PFSK-1 (cell line): Measurements from ENCODE around the gene GABARAP.

ENCODE experiments used
- FOXP2 ChIP-seq: optimal IDR thresholded peaks from 2 replicates; pipeline ENCODE3; 2011; ENCODE audit warnings: borderline replicate concordance, control low read depth, inconsistent platforms; ENCODE audit not compliant: insufficient read depth; ENCODE audit errors: extremely low read length, extremely low read depth
- POLR2AphosphoS5 ChIP-seq: IDR thresholded peaks from 2 replicates; pipeline ENCODE4 v1.6.1; 2012; ENCODE audit warnings: low read depth, mild to moderate bottlenecking, control low read depth, low read length, moderate library complexity
- REST ChIP-seq, 2 experiments: IDR thresholded peaks; 2 replicates each; pipeline versions ENCODE4 v1.6.1 to v1.8.0; 2011 to 2012; ENCODE audit warnings: low read depth in 2 of 2, low read length in 2 of 2, control low read depth in 1 of 2, inconsistent platforms in 1 of 2, mild to moderate bottlenecking in 1 of 2, moderate library complexity in 1 of 2; ENCODE audit not compliant: insufficient read depth in 1 of 2
- SIN3A ChIP-seq: IDR thresholded peaks from 2 replicates; pipeline ENCODE4 v1.6.1; 2012; ENCODE audit warnings: mild to moderate bottlenecking, low read length, moderate library complexity, borderline replicate concordance; ENCODE audit not compliant: insufficient read depth
- TAF1 ChIP-seq: IDR thresholded peaks from 2 replicates; pipeline ENCODE4 v1.6.1; 2012; ENCODE audit warnings: low read length, control low read depth, borderline replicate concordance; ENCODE audit not compliant: insufficient read depth

The GABARAP gene

DNA sequence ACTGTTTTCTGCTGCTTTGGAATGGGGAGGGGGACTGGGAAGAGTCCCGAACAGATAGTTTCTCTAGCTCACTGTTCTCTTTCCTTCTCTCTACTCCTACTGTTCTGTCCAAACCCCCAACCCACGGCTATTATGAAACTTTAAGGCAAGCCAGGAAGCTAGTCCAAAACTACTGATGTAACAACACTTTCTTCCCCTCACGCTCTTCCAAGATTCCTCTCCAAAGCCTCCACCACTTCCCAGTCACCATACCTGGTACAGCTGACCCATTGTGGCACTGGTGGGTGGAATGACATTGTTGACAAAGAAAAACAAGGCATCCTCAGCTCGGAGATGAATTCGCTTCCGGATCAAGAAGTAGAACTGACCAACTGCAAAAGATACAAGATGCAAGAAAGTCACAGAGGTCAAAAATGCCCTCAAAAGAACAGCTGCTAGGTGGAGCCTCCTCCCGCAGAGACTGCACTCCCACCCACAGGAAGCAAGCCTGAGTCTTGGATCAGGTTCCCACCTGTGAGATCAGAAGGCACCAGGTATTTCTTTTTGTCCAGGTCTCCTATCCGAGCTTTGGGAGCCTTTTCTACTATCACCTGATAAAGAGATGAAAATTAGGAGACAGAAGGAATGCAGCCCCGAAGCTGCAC lies 1.0 kb downstream of the GABARAP start:
- TF ChIP-seq POLR2AphosphoS5 = no peak
- TF ChIP-seq FOXP2 = no peak
- no peak for TF ChIP-seq REST (IDR thresholded peaks at IDR 0.05; ENCODE audit: insufficient read depth in 1 of 2, low read depth in 2 of 2, low read length in 2 of 2)
- TF ChIP-seq SIN3A = no peak
- TF ChIP-seq TAF1 = no peak

DNA sequence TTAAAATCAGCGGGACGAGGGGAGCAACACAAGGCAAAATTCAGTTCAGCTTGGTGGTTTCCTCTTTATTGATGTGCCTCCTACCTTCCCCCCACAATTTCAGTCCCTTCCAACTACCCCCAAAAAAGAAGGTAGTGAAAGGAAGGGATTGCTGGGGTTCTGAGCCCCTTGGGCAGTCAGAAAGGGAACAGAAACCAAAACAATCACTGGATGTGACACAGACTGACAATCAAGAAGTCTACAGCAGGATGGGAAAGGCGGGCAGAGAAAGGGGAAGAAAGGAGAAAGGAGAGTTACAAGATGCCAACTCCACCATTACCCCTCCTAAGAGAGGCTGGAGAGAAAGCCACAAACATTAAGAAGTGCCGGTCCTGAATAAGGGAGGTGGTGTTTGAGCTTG lies 1.9 kb downstream of the GABARAP start:
- no peak for TF ChIP-seq POLR2AphosphoS5
- no peak for TF ChIP-seq FOXP2
- no peak for TF ChIP-seq REST (IDR thresholded peaks at IDR 0.05; ENCODE audit: insufficient read depth in 1 of 2, low read depth in 2 of 2, low read length in 2 of 2)
- TF ChIP-seq SIN3A = no peak
- TF ChIP-seq TAF1 = no peak

- TF ChIP-seq SIN3A (peak; percentile 81; the same call in 1 of the 2 replicates), FOXP2 (peak; percentile 57), TAF1 (peak; percentile 81; the same call in 1 of the 2 replicates), REST (IDR thresholded peaks at IDR 0.05; ENCODE audit: insufficient read depth in 1 of 2, low read depth in 2 of 2, low read length in 2 of 2) (no peak), POLR2AphosphoS5 (peak; percentile 80)
Measured at GRCh38 chr17:7239091-7240027, 2.9 kb downstream of the GABARAP start, which contains the start of gene PHF23. TSS of gene PHF23 (minus strand) at chr17:7239457. CDS start at chr17:7239279, 178 bp downstream.

GRCh38 chr17:7238420-7239090 lies 3.7 kb downstream of the GABARAP start:
- TF ChIP-seq SIN3A (no peak), REST (IDR thresholded peaks at IDR 0.05; ENCODE audit: insufficient read depth in 1 of 2, low read depth in 2 of 2, low read length in 2 of 2) (no peak), FOXP2 (no peak), POLR2AphosphoS5 (no peak), TAF1 (no peak)
